ENCODE data around the gene MRPL3.
A peak's percentile ranks its signal among the peaks of the same experiment; 100 is the strongest.

Gene MRPL3

GRCh38 chr3:131502530-131503319 is at the start of gene MRPL3:
Gene MRPL3 (minus strand): TSS chr3:131502971. CDS start chr3:131502821, 150 bp downstream.
- DNase-seq = peak; percentile 97

- DNase-seq = no peak
These were observed 49.0 kb upstream of the MRPL3 start for GRCh38 chr3:131551761-131552160.

GRCh38 chr3:131550562-131551465 is 48.0 kb upstream of the MRPL3 start:
- DNase-seq = no peak

- DNase-seq = no peak
These were observed 46.6 kb upstream of the MRPL3 start for GRCh38 chr3:131549340-131549739.

- DNase-seq = no peak
These were observed 44.8 kb upstream of the MRPL3 start for GRCh38 chr3:131547585-131547984.

- DNase-seq = no peak
These were observed 43.7 kb upstream of the MRPL3 start for GRCh38 chr3:131546441-131546840.

GRCh38 chr3:131544557-131544956 is 41.8 kb upstream of the MRPL3 start:
- DNase-seq = no peak

GRCh38 chr3:131543714-131544113 is 40.9 kb upstream of the MRPL3 start:
- no peak for DNase-seq

- DNase-seq = no peak
These were observed 38.5 kb upstream of the MRPL3 start for GRCh38 chr3:131541288-131541687.

- no peak for DNase-seq
These were observed 38.0 kb upstream of the MRPL3 start for GRCh38 chr3:131540821-131541220.

- no peak for DNase-seq
These were observed 37.4 kb upstream of the MRPL3 start for GRCh38 chr3:131540143-131540542.

GRCh38 chr3:131538968-131539367 is 36.2 kb upstream of the MRPL3 start:
- DNase-seq = no peak

- no peak for DNase-seq
These were observed 34.8 kb upstream of the MRPL3 start for GRCh38 chr3:131537531-131537930.

GRCh38 chr3:131535596-131535995 is 32.8 kb upstream of the MRPL3 start:
- DNase-seq = no peak

GRCh38 chr3:131535131-131535530 is 32.4 kb upstream of the MRPL3 start:
- DNase-seq = no peak

GRCh38 chr3:131532645-131533044 is 29.9 kb upstream of the MRPL3 start:
- DNase-seq = no peak

- DNase-seq = no peak
These were observed 28.1 kb upstream of the MRPL3 start for GRCh38 chr3:131530843-131531242.

GRCh38 chr3:131530388-131530787 is 27.6 kb upstream of the MRPL3 start:
- DNase-seq = no peak

- DNase-seq = no peak
These were observed 24.1 kb upstream of the MRPL3 start for GRCh38 chr3:131526801-131527347.

- DNase-seq = no peak
These were observed 15.9 kb upstream of the MRPL3 start for GRCh38 chr3:131518680-131519079.

GRCh38 chr3:131505421-131505820 is 2.6 kb upstream of the MRPL3 start:
- DNase-seq = no peak

- DNase-seq = peak; percentile 20
These were observed 507 bp upstream of the MRPL3 start for GRCh38 chr3:131503320-131503635.

- no peak for DNase-seq
These were observed 822 bp downstream of the MRPL3 start for GRCh38 chr3:131501949-131502348.

- no peak for DNase-seq
These were observed 8.1 kb downstream of the MRPL3 start for GRCh38 chr3:131494706-131495105.
